T-helper 9 cell (primary cell): Measurements from ENCODE around the gene SPAG16.

Experiments
- DNase-seq: peaks from one replicate; pipeline ENCODE4 v3.0.0-alpha.2; 2020

The SPAG16 gene

GRCh38 chr2:214410128-214410775 is 1126.0 kb downstream of the SPAG16 start:
- no peak for DNase-seq

GRCh38 chr2:214410918-214411554 is 1126.8 kb downstream of the SPAG16 start, which contains the start of gene VWC2L:
Gene VWC2L (plus strand): TSS chr2:214411054. CDS start chr2:214414194, 3,140 bp downstream.
- no peak for DNase-seq

GRCh38 chr2:214412679-214413078 is 1128.4 kb downstream of the SPAG16 start:
- DNase-seq = no peak

- DNase-seq = no peak
Measured at GRCh38 chr2:214436470-214436869, 1152.2 kb downstream of the SPAG16 start.

GRCh38 chr2:214450118-214450894 is 1166.0 kb downstream of the SPAG16 start:
- DNase-seq = no peak

GRCh38 chr2:214451516-214452275 is 1167.4 kb downstream of the SPAG16 start:
- no peak for DNase-seq
